HepG2 (cell line): ENCODE data around the gene MAPK8. TPM values are rescaled to one million over a fixed set of nuclear protein-coding genes. Genes with fewer than 3 reads are reported as not detected.

Experiments used
- ATAC-seq: fragments of 200-7000 bp; cut with Tn5 transposase; 3 replicates; pipeline ENCODE4 v1.9.1; 2020; ENCODE audit warnings: mild to moderate bottlenecking, moderate library complexity
- BruUV-seq: library from RNA; stranded (reverse); fragments of 400-500 nt; replicated peaks from 2 replicates; lab custom pipeline; 2021; lab: Mats Ljungman, UMichigan
- CTCF ChIA-PET: fragments of 300-600 bp; formaldehyde crosslinking; extraction: SDS; loops from one replicate; lab custom pipeline; 2021; ENCODE audit warnings: low total read pairs, inconsistent platforms, low intra/inter-chr PET ratio; lab: Yijun Ruan, JAX
- POLR2A ChIA-PET: fragments of 350-600 bp; sonication (Branson Sonifier 250); formaldehyde crosslinking; loops from one replicate; lab custom pipeline; 2020; ENCODE audit warnings: antibody characterized with exemption, inconsistent platforms; lab: Yijun Ruan, JAX
- DNase-seq: peaks from one replicate; pipeline ENCODE4 v3.0.0-alpha.2; 2015; ENCODE audit warnings: low spot score
- FAIRE-seq: peaks from 3 replicates; lab custom pipeline; 2011; peaks lifted over from hg19 to GRCh38; lab: Jason Lieb, UNC
- H2AFZ ChIP-seq: one replicate; pipeline ENCODE4 v1.6.1; 2011; ENCODE audit warnings: low read length, inconsistent platforms
- H3K27ac ChIP-seq: fragments of 300-600 bp; 3 replicates; pipeline ENCODE4 v1.8.0; 2011; ENCODE audit warnings: mixed run types, mild to moderate bottlenecking, mixed read lengths, low read length, inconsistent platforms; ENCODE audit not compliant: insufficient read depth; ENCODE audit errors: extremely low read length
- H3K27me3 ChIP-seq, 2 experiments: fragments of 200-600 bp in 1 of 2; 2 replicates in 1 of 2; 3 replicates in 1 of 2; pipeline versions ENCODE4 v1.6.0 to v1.8.0; 2011; ENCODE audit warnings: low read length in 2 of 2, mild to moderate bottlenecking in 2 of 2, moderate library complexity in 2 of 2, inconsistent platforms in 1 of 2; ENCODE audit not compliant: insufficient read depth in 2 of 2, control insufficient read depth in 1 of 2
- H3K36me3 ChIP-seq, 2 experiments: fragments of 200-600 bp in 1 of 2; replicated peaks in 1 of 2; 2 replicates in 1 of 2; 3 replicates in 1 of 2; pipeline versions ENCODE4 v1.5.1 to v1.8.0; 2011; ENCODE audit warnings: low read length in 2 of 2, inconsistent platforms in 1 of 2; ENCODE audit not compliant: insufficient read depth in 2 of 2, control insufficient read depth in 1 of 2
- H3K4me1 ChIP-seq: 2 replicates; pipeline ENCODE4 v1.5.1; 2012; ENCODE audit warnings: low read length, inconsistent platforms; ENCODE audit not compliant: insufficient read depth
- H3K4me2 ChIP-seq: 2 replicates; pipeline ENCODE4 v1.6.0; 2011; ENCODE audit warnings: low read depth, low read length, inconsistent platforms
- H3K4me3 ChIP-seq, 3 experiments: fragments of 200-600 bp in 1 of 3; sonication (generic), shearing (Covaris generic) in 1 of 3; replicated peaks in 1 of 3; 2 replicates each; pipeline ENCODE4 v1.5.1; 2011 to 2016; ENCODE audit warnings: low read length in 3 of 3, inconsistent platforms in 2 of 3, low read depth in 2 of 3, mild to moderate bottlenecking in 2 of 3, control low read depth in 1 of 3, mixed read lengths in 1 of 3; ENCODE audit not compliant: insufficient read depth in 1 of 3
- H3K79me2 ChIP-seq: one replicate; pipeline ENCODE4 v1.6.1; 2011; ENCODE audit warnings: low read length, inconsistent platforms; ENCODE audit not compliant: insufficient read depth
- H3K9ac ChIP-seq: 2 replicates; pipeline ENCODE4 v1.6.0; 2011; ENCODE audit warnings: mild to moderate bottlenecking, low read depth, low read length, inconsistent platforms; ENCODE audit not compliant: insufficient read depth
- H3K9me3 ChIP-seq: 2 replicates; pipeline ENCODE4 v1.5.1; 2012; ENCODE audit warnings: mild to moderate bottlenecking, low read length
- H4K20me1 ChIP-seq: 2 replicates; pipeline ENCODE4 v1.6.0; 2011; ENCODE audit warnings: inconsistent platforms, mild to moderate bottlenecking, low read length, moderate library complexity; ENCODE audit not compliant: insufficient read depth
- ASH2L ChIP-seq: fragments of 300-600, 200-600 bp; sonication (generic); IDR thresholded peaks from 2 replicates; pipeline ENCODE4 v1.7.0; 2017; ENCODE audit warnings: low read depth, mild to moderate bottlenecking, moderate library complexity, mixed read lengths, low read length; ENCODE audit not compliant: insufficient read length
- GPN1 ChIP-seq: sonication (generic); formaldehyde crosslinking; IDR thresholded peaks from 2 replicates; pipeline ENCODE4 v1.5.1; 2020; ENCODE audit warnings: missing genetic modification reagents, borderline replicate concordance
- ISX ChIP-seq: sonication (generic); formaldehyde crosslinking; conservative IDR thresholded peaks from 2 replicates; pipeline ENCODE4 v1.5.0; 2020; ENCODE audit warnings: missing genetic modification reagents
- LBX2 ChIP-seq: sonication (generic); formaldehyde crosslinking; IDR thresholded peaks from 2 replicates; pipeline ENCODE4 v1.5.0; 2020; ENCODE audit warnings: missing genetic modification reagents, mild to moderate bottlenecking, borderline replicate concordance
- PAWR ChIP-seq: sonication (generic); formaldehyde crosslinking; IDR thresholded peaks from 2 replicates; pipeline ENCODE4 v1.4.0; 2020; ENCODE audit warnings: missing genetic modification reagents, mild to moderate bottlenecking, borderline replicate concordance
- PAXIP1 ChIP-seq: sonication (generic); formaldehyde crosslinking; conservative IDR thresholded peaks from 2 replicates; pipeline ENCODE4 v1.4.0; 2020; ENCODE audit warnings: mild to moderate bottlenecking, missing genetic modification reagents, moderate library complexity
- RARG ChIP-seq: sonication (generic); formaldehyde crosslinking; IDR thresholded peaks from 2 replicates; pipeline ENCODE4 v1.4.0; 2020; ENCODE audit warnings: low read depth, mild to moderate bottlenecking, missing genetic modification reagents
- REPIN1 ChIP-seq: sonication (generic); formaldehyde crosslinking; IDR thresholded peaks from 2 replicates; pipeline ENCODE4 v1.8.0; 2022; ENCODE audit warnings: missing genetic modification reagents, low read depth, mild to moderate bottlenecking, borderline replicate concordance
- RXRB ChIP-seq: IDR thresholded peaks from 2 replicates; pipeline ENCODE4 v1.6.1; 2016; ENCODE audit warnings: borderline replicate concordance, missing genetic modification reagents, missing compliant biosample characterization
- TBX2 ChIP-seq: sonication (generic); formaldehyde crosslinking; IDR thresholded peaks from 2 replicates; pipeline ENCODE4 v1.5.0; 2020; ENCODE audit warnings: missing genetic modification reagents, mild to moderate bottlenecking, borderline replicate concordance
- TIGD3 ChIP-seq: sonication (generic); formaldehyde crosslinking; IDR thresholded peaks from 2 replicates; pipeline ENCODE4 v1.5.1; 2020; ENCODE audit warnings: mild to moderate bottlenecking, missing genetic modification reagents, borderline replicate concordance
- YEATS2 ChIP-seq: sonication (generic); formaldehyde crosslinking; IDR thresholded peaks from 2 replicates; pipeline ENCODE4 v1.4.0; 2020; ENCODE audit warnings: missing genetic modification reagents, borderline replicate concordance
- ZBTB26 ChIP-seq: IDR thresholded peaks from 2 replicates; pipeline ENCODE4 v1.6.1; 2016; ENCODE audit warnings: missing compliant biosample characterization, missing genetic modification reagents, borderline replicate concordance
- ZNF121 ChIP-seq: sonication (generic); formaldehyde crosslinking; IDR thresholded peaks from 2 replicates; pipeline ENCODE4 v1.5.0; 2020; ENCODE audit warnings: mild to moderate bottlenecking, missing genetic modification reagents
- ZNF367 ChIP-seq: sonication (generic); formaldehyde crosslinking; IDR thresholded peaks from 2 replicates; pipeline ENCODE4 v1.4.0; 2020; ENCODE audit warnings: missing genetic modification reagents, borderline replicate concordance
- ZNF670 ChIP-seq: sonication (generic); formaldehyde crosslinking; IDR thresholded peaks from 2 replicates; pipeline ENCODE4 v1.8.0; 2022; ENCODE audit warnings: mild to moderate bottlenecking, missing genetic modification reagents, borderline replicate concordance
- ZNF749 ChIP-seq: sonication (generic); formaldehyde crosslinking; IDR thresholded peaks from 2 replicates; pipeline ENCODE4 v1.8.0; 2022; ENCODE audit warnings: mild to moderate bottlenecking, missing genetic modification reagents, moderate library complexity, borderline replicate concordance
- WGBS: methylation state at CpG from one replicate; pipeline ENCODE4 v1.1.6; 2017; ENCODE audit warnings: low lambda C conversion rate; 5-methylcytosine and 5-hydroxymethylcytosine counted together
- in situ Hi-C: cut with HindIII; loops from 2 replicates; pipeline ENCODE4 v1.10.0; 2017; ENCODE audit warnings: low pct_unique_long_range_greater_than_20kb; ENCODE audit not compliant: extremely low pct_ligation_motif_present
- intact Hi-C: fragments of 100-400 bp; cut with micrococcal nuclease; formaldehyde crosslinking; loops from one replicate; pipeline ENCODE4 v1.10.0; 2022; ENCODE audit not compliant: unreplicated experiment
- polyA plus RNA-seq, 8 experiments: library from polyadenylated mRNA; depleted of rRNA in 3 of 8; stranded (reverse) in 7 of 8; unstranded in 1 of 8; fragments of >200 nt; fragmentation: Illumina TruSeq in 4 of 8; extraction: Trizol in 4 of 8; gene quantifications; 2 replicates each; pipeline versions ENCODE4 v1.2.1 to v1.2.3, GENCODE V29; 2011 to 2016; ENCODE audit warnings: low read depth in 4 of 8, missing spikeins in 1 of 8, mixed read lengths in 1 of 8; ENCODE audit not compliant: insufficient read depth in 1 of 8
- total RNA-seq, 5 experiments: library from RNA; depleted of rRNA; stranded (reverse); fragments of >200 nt; fragmentation: Illumina TruSeq; extraction: Trizol; gene quantifications; 2 replicates each; pipeline ENCODE4 v1.2.3, GENCODE V29; 2016; ENCODE audit warnings: low read depth in 1 of 5

MAPK8 gene
- total and polyA plus RNA-seq, 2 of the 13 experiments (the other 11 are each of a cell fraction or from before 2014, with no cell fraction given), result 41.6 to 47.3 TPM

GRCh38 chr10:48286356-48286755, 20.1 kb upstream of the MAPK8 start:
- H3K27ac ChIP-seq, result no peak overlapping the region
- H2AFZ ChIP-seq, result no peak overlapping the region
- H3K4me1 ChIP-seq, result peaks cover 23% of the 10 kb centered on the region
- no peak overlapping the region for H3K4me3 ChIP-seq
- TF ChIP-seq ISX (CRISPR knock-in tag) (no peak), ASH2L (no peak), REPIN1 (CRISPR knock-in tag) (no peak), ZNF749 (CRISPR knock-in tag) (no peak), PAXIP1 (CRISPR knock-in tag) (no peak), GPN1 (CRISPR knock-in tag) (no peak), TBX2 (CRISPR knock-in tag) (no peak), TIGD3 (no peak), LBX2 (CRISPR knock-in tag) (no peak), ZNF367 (no peak), RARG (CRISPR knock-in tag) (no peak), ZBTB26 (CRISPR knock-in tag) (no peak), ZNF670 (CRISPR knock-in tag) (no peak), RXRB (CRISPR knock-in tag) (no peak), PAWR (CRISPR knock-in tag) (no peak), YEATS2 (CRISPR knock-in tag) (no peak), ZNF121 (CRISPR knock-in tag) (no peak)
- ATAC-seq (no peak), FAIRE-seq (no peak), DNase-seq (no peak)
- H3K4me2 ChIP-seq, result no peak overlapping the region
- no peaks in the 10 kb centered on the region for H3K36me3 ChIP-seq
- 0 out of 5 replicates have a peak, but pooled peaks cover 0 to 5% of the 10 kb centered on the region in 2 experiments for H3K27me3 ChIP-seq
- BruUV-seq, result no TSS peak
- CTCF ChIA-PET, result no interaction called here
- POLR2A ChIA-PET, result no interaction called here
- 52% methylated on average over 1 of the region's 1 CpG for WGBS
- no peaks in the 10 kb centered on the region for H3K9me3 ChIP-seq
- H3K79me2 ChIP-seq, result no peaks in the 10 kb centered on the region
- no peaks in the 10 kb centered on the region for H4K20me1 ChIP-seq
- intact Hi-C loops, result no loop called here
- in situ Hi-C loops, result no loop called here
- no peak overlapping the region for H3K9ac ChIP-seq
